ENCODE measurements around the gene UCKL1. TPM values are rescaled to one million over a fixed set of nuclear protein-coding genes. Genes with fewer than 3 reads are reported as not detected.

The UCKL1 gene
- total and polyA plus RNA-seq, 2 donors from 2014 or later = 39.3 to 39.8 TPM

- H3K4me1 ChIP-seq (ENCODE audit: control insufficient read depth in 2 of 3, insufficient read depth in 2 of 3, low read depth in 1 of 3, low read length in 3 of 3) = peaks cover 3 to 22% (median 7%) of the 10 kb centered on the region in 3 donors
- no peaks in the 10 kb centered on the region for H3K9me3 ChIP-seq (ENCODE audit: control insufficient read depth in 2 of 3, insufficient read depth in 1 of 3, low read length in 3 of 3)
- TF ChIP-seq CTCF (IDR thresholded peaks at IDR 0.05; ENCODE audit: borderline replicate concordance, extremely low read depth, insufficient read depth) = peak; percentile 75
- peak; percentile 95 to 99 (median 98) for DNase-seq
- no peaks in the 10 kb centered on the region for H3K27me3 ChIP-seq (ENCODE audit: control insufficient read depth, insufficient read depth, low read length)
- peak within 1 kb of the TSS; percentile 67 to 98 (median 92) for H3K9ac ChIP-seq (ENCODE audit: low read length in 3 of 3)
- peak within 1 kb of the TSS; percentile 45 to 80 for H3K27ac ChIP-seq (ENCODE audit: low read depth in 2 of 2, low read length in 2 of 2)
- H3K4me3 ChIP-seq (ENCODE audit: low read length in 3 of 3) = peak within 1 kb of the TSS; percentile 91 to 98 (median 98)
- intact Hi-C loops (cut with DNase I) = no loop called here
- peaks cover 3 to 15% (median 8%) of the 10 kb centered on the region in 3 donors for H3K36me3 ChIP-seq (ENCODE audit: control insufficient read depth in 2 of 3, insufficient read depth in 3 of 3, low read length in 3 of 3)
- no peak for FAIRE-seq
These were observed 24.9 kb upstream of the UCKL1 start, which contains the start of gene PRPF6 for GRCh38 chr20:63980806-63981728. Gene PRPF6 (plus strand): TSS chr20:63981132. CDS start chr20:63981246, 114 bp downstream.

- FAIRE-seq = no peak
- H3K4me3 ChIP-seq (ENCODE audit: low read length in 3 of 3) = peak overlapping the region; percentile 23 to 98 (median 91)
- H3K9ac ChIP-seq (ENCODE audit: low read length in 3 of 3) = peak overlapping the region in 2 of 3 donors; percentile 13 to 92
- H3K9me3 ChIP-seq (ENCODE audit: control insufficient read depth in 2 of 3, insufficient read depth in 1 of 3, low read length in 3 of 3) = no peaks in the 10 kb centered on the region
- DNase-seq = peak in 1 of 5 donors; percentile 69
- peaks cover 3 to 22% (median 7%) of the 10 kb centered on the region in 3 donors for H3K4me1 ChIP-seq (ENCODE audit: control insufficient read depth in 2 of 3, insufficient read depth in 2 of 3, low read depth in 1 of 3, low read length in 3 of 3)
- intact Hi-C loops (cut with DNase I) = no loop called here
- no peaks in the 10 kb centered on the region for H3K27me3 ChIP-seq (ENCODE audit: control insufficient read depth, insufficient read depth, low read length)
- no peak for TF ChIP-seq CTCF (IDR thresholded peaks at IDR 0.05; ENCODE audit: borderline replicate concordance, extremely low read depth, insufficient read depth)
- H3K36me3 ChIP-seq (ENCODE audit: control insufficient read depth in 2 of 3, insufficient read depth in 3 of 3, low read length in 3 of 3) = peaks cover 3 to 9% (median 9%) of the 10 kb centered on the region in 3 donors
- peak overlapping the region; percentile 33 to 39 for H3K27ac ChIP-seq (ENCODE audit: low read depth in 2 of 2, low read length in 2 of 2)
These were observed 24.1 kb upstream of the UCKL1 start for GRCh38 chr20:63980317-63980805.

GRCh38 chr20:63979557-63980316, 23.5 kb upstream of the UCKL1 start, which contains the start of gene SAMD10:
Gene SAMD10 (minus strand): TSS chr20:63979642. CDS start chr20:63979467, 175 bp downstream.
- intact Hi-C loops (cut with DNase I) = loop anchor here (5.0 kb wide), 1 partner anchor 442 kb away; the partner anchor contains the start of gene PTK6
- FAIRE-seq = no peak
- no peak for TF ChIP-seq CTCF (IDR thresholded peaks at IDR 0.05; ENCODE audit: borderline replicate concordance, extremely low read depth, insufficient read depth)
- DNase-seq = peak; percentile 65 to 88 (median 83)
- Histone ChIP-seq H3K27me3 (ENCODE audit: control insufficient read depth, insufficient read depth, low read length) (no peaks in the 10 kb centered on the region), H3K9me3 (ENCODE audit: control insufficient read depth in 2 of 3, insufficient read depth in 1 of 3, low read length in 3 of 3) (no peaks in the 10 kb centered on the region), H3K4me1 (ENCODE audit: control insufficient read depth in 2 of 3, insufficient read depth in 2 of 3, low read depth in 1 of 3, low read length in 3 of 3) (peaks cover 3 to 22% (median 7%) of the 10 kb centered on the region in 3 donors), H3K9ac (ENCODE audit: low read length in 3 of 3) (peak within 1 kb of the TSS in 2 of 3 donors; percentile 13 to 34), H3K27ac (ENCODE audit: low read depth in 2 of 2, low read length in 2 of 2) (peak within 1 kb of the TSS; percentile 54 to 74), H3K36me3 (ENCODE audit: control insufficient read depth in 2 of 3, insufficient read depth in 3 of 3, low read length in 3 of 3) (peaks cover 3 to 4% (median 4%) of the 10 kb centered on the region in 3 donors), H3K4me3 (ENCODE audit: low read length in 3 of 3) (peak within 1 kb of the TSS; percentile 32 to 98 (median 91))

Data from kidney (tissue), 14 donors.